DMS53 treated with DMSO at 0.1 percent for 48 hours (cell line): ENCODE measurements around the gene TCF12.
"Not testable (repeated sequence)": the region's sequence is repeated elsewhere in the genome, so short reads cannot be mapped to it uniquely, and the experiment has no call there.

Source experiments
- DNase-seq: peaks from one replicate; lab custom pipeline; 2025; ENCODE audit not compliant: unreplicated experiment; lab: John Stamatoyannopoulos, UW

Gene TCF12

DNA sequence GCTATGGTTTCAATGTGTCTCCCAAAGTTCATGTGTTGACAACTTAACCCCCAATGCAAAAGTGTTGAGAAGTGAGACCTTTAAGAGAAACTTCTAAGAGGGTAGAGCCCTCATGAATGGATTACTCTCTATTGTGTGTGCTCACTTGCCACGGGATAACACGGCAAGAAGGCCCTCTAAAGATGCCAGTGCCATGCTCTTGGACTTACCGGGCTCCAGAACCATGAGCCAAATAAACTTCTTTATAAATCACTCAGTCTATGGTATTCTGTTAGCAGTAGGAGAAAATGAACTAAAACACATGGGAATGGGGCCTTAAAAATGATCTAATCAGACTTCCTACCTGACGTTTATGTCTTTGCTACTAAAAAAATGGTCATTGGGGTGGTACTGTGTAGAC lies 2.6 kb upstream of the TCF12 start:
- DNase-seq = no peak

DNA sequence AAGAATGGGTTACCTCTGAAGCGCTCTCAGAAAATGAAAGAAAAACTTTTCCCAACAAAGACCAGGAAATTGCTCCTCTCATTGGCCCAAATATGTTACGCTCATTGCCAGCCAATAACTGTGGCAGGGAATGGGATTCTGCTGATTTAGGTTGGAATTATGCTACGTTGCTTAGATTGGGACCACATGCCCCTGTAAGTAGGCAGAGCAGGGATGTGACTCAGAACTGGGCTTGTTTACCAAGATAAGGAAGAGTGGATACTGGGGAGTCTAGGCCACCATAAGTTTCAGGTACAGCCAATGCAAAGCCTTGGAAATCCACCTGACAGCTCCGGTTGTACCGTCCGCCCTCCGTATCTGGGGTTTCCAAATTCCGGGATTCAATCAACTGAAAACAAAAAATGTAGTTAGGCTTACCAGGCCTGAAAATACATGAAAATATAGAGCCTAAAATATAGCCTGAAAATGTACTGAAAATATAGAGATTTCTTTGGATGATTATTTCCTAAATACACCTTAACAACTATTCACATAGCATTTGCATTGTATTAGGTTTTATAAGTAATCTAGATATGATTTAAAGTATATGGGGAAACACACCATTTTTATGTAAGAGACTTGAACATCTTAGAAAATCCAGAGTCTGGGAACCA lies 1.5 kb upstream of the TCF12 start:
- DNase-seq = no peak

DNA sequence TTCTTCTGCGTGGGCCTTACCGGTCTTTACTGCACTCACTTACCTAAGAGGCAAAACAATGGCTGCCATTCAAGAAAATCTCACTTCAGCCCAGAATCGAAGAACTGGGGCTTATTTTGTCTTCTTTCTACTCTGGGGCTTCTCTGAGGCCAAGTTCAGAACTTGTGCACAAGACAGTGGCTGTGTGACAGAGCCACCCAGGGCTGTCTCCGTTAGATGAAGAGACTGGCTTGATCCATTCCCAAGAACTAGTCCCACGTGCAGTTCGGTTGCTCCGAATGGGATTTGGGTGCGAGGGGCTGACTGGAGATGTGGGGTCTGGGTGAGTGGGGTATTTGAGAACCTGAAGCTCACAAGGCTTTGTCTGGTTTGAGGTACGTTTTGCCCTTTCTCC lies 795 bp upstream of the TCF12 start:
- peak; percentile 23 for DNase-seq

DNA sequence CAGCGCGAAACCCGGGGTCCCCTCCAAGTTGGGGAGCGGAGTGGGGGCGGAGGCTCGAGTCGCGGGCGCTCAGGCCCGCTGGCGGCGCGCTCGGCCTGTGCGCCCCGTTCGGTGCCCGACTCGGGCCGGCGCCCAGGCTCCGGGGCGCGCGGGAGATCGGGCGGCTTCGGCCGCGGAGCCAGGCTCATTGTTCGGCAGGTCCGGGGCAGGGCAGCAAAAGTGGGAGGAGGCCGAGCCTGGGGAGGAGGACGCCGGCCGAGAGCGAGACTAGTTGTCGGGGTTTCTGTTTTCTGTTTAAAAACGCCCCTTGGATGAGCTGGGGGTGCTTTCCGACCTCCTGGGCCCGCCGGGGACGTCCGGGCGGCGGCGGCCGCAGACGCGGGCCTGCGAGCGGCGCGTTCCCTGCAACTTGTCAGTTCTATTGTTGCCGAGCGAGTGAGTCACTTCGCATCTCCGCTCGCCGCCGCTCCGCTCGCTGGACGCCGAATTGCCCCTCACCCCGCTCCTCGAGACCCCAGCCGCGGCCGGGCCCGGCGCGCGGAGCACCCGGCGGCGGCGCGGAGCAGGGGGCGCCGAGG lies 676 bp downstream of the TCF12 start:
- peak; percentile 19 for DNase-seq

DNA sequence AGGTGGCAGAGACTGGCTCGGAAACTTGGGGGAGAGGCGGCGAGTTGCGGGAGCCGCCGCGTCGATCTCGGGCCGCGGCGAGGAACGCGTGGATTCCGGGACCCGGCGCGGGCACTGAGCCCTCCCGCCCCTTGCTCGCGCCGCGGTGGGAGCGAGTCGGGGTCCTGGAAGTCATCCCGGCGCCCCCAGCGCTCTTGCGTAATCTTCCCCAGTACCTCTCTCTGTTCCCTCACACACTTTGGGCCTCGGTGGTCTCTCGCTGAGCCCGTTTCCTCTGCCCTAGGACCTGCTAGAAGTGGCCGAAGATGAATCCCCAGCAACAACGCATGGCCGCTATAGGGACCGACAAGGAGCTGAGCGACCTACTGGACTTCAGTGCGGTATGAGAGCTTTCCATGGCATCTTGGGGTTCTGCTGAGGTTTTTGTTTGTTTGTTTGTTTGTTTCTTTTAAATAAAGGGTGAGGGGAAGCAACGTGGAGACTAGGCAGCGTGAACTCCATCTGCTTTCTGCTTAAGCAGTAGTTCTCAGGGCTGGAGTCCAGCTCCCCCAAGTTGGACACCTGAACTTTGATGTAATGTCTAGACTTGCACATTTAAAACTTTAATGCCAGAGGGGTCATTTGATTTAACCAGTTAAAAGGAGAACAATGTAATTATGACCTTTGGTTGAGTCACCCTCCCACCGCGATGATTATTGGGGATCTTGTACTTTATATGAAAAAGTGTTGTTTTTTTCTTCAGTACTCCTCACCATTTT lies 1.3 kb downstream of the TCF12 start:
- peak; percentile 6 for DNase-seq

DNA sequence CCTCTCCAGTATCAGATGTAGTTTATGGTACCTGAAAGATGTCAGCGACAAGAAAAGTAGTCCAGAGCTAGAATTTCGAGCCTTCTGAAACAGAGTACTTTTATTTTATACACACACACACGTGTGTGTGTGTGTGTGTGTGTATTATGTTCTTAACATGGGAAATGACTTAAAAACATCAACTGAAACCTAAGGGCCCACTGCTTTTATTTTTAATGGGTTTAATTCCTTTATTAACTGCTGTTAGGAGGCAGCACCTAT lies 1.9 kb downstream of the TCF12 start:
- DNase-seq = no peak

DNA sequence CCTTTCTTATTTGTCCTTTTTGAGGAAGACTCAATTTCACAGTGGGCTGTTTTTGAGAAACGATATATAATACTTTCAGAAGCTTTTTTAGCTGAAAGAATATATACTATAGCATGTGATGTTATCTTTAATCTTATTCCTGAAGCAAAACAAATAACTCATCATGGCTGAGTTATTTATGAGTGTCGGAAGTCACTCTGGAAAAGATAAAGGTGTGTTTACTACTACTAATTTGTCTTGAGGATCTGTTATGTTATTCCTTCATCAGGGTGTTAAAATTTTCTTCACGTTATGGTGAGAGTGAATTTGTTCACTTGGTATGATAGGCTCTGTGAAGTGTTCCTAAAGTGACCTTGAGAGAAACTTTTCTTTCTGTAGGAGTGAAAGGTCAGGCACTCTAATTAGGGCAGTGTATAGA lies 4.7 kb downstream of the TCF12 start:
- DNase-seq = no peak

DNA sequence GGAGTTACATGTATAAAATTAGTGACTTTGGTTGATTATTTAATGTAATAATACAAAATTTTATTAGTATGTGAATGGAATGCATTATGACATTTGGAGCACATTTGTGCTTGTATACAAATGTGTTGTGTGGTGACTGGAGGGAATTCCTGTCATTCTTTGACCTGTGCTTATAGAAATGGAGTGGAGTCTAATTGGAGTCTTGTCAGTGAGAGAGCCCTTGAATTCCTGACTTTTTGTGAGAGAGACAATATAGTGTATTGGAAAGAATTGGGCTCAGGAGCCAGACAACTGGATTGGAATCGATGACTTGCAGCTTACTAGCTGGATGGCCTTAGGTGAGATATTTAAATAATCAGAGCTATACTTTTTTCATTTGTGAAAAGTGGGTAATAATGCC lies 9.4 kb downstream of the TCF12 start:
- no peak for DNase-seq

DNA sequence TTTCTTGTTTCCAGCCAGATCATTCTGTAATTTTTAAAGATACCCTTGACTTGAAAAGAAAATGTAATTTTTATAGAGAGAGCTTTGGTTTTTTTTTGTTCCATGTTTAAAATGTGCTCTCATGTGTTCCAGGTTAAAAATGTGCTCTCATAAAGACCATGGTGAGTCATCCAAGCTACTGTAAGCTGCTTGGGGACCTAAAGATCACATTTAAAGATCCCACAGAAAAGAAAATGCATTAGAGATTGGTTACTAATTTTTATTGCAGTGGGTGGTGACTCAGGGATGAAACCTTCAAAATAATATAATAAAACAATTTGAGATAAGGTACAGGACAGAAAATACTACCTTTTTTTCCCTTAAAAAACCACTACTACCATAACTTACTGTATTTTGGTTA lies 11.0 kb downstream of the TCF12 start:
- DNase-seq = no peak

DNA sequence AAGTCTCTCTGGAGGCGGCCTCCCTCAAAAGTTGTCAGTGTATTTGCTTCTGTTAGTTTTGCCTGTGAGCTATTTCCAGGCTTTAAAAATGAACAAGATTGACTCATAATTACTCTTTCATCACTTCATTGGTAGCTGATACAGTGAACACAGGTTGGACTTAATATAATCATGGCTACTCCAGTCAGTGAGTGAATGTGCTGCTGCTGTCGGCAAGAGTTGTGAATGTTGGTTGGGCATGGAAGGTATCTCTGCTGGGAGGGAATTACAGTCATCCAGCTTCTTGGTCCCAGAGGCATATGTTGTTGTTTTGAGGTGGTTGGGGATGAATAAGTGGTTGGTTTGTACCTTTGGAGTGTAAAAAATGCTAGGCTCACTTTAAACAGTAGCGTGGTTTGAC lies 11.5 kb downstream of the TCF12 start:
- no peak for DNase-seq

DNA sequence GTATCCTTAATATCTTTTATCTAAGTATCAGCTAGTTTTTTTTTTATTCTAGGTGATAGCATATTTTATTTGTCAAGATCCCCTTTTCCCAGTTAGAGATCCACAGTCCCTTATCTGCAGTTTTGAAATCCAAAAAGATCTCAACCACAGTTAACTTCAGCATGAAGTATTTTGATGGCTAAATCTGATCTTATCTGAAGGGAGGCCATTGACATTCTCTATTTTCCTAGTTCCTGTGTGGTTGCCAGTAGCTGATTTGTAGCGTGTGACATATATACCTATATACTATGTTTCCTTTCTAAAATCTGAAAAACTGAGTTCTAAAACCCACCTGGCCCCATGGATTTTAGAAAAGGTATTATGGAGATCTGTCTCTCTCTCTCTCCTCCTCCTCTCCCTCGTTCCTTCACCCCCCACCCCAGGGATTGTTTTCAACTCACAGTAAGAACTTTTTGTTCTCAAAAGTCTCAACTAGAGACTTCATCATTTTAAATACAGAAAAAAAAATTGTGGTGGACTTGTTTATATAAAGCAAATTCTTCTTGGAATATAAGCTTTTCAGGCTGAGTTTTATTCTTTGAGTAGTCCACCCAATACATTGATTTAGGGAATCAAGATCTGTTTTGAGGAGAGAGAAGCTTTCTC lies 12.3 kb downstream of the TCF12 start:
- DNase-seq = no peak

DNA sequence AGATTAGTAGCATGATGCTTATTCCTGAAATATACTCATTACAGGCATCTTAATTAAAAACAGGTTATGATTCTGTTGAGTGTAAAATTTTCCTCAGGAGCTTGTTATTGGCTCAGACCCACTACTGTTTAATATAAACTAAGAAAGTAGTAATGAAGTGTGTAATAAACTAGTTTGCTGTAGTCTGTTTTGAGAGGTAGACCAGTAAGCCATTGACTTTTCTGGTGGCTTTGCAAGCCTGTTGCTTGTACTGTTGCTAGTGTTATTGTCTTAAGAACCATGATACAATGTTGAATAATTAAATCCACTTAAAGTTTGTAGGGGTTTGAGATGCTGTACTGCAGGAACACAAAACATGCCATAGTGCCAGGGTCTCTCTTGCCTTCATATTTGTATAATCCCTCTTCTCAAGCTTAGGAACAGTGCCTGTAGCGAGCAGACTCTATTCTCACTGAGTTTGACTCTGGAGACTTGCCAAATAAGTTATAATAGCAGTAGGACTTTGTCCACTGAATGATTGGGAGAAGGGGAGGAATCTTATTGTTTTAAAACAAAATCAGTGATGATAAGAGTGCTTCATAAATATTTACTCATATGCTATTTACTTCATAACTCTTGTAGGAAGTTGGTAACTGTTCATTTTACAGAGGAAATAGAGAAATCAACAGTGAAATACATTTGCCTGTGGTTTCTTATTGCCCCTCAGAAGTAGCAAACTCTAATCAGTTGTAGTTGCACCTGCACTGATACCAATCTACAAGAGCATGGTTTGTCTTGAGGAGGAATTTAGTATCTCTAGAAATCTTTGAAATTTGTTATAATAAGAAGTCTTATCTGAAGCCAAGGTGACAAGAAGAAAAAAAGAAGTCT lies 13.4 kb downstream of the TCF12 start:
- DNase-seq = no peak

DNA sequence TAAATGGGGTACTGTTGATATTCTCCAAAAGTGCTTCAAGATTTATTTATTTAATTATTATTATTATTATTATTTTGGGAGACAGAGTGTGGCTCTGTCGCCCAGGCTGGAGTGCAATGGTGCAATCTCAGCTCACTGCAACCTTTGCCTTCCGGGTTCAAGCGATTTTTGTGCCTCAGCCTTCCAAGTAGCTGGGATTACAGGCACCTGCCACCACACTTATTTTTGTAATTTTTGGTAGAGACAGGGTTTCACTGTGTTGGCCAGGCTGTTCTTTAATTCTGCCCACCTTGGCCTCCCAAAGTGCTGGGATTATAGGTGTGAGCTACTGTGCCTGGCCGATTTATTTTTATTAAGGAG lies 14.0 kb downstream of the TCF12 start:
- DNase-seq = not testable (repeated sequence)

DNA sequence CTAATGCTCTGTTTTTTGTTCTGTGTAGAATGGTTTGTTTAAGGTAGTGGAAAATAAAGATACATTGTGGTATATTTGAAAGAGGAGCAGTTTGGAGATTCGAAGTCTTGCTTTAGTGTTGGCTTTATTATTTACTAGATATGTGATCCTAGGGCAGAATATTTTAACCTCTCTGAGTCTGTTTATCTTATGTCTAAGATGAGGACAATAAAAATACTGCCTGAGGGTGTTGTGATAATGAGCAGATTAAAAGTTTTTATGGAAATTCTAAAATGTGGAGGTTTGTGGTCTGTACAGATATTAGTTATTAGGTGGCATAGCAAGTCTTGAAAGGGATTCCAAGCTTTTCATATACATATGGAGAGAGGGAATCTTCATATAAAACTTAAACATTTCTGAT lies 15.0 kb downstream of the TCF12 start:
- DNase-seq = no peak

DNA sequence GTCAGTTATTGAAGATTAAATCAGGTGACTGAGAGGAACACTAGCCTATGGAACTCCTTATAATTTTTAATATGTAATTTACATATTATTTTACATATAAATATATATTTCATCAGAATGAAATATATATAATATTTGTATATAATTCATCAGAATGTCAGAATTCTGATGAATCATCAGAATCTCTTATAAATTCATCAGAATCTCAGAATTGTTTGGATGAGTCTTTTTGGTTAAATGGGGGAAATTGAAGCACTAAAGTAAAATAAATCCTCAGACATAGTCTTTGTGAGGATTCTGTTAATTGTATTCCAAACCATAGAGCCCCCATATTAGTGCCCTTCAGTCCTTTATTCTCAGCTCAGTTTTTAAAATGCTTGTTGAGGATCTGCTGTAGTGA lies 15.4 kb downstream of the TCF12 start:
- DNase-seq = no peak

DNA sequence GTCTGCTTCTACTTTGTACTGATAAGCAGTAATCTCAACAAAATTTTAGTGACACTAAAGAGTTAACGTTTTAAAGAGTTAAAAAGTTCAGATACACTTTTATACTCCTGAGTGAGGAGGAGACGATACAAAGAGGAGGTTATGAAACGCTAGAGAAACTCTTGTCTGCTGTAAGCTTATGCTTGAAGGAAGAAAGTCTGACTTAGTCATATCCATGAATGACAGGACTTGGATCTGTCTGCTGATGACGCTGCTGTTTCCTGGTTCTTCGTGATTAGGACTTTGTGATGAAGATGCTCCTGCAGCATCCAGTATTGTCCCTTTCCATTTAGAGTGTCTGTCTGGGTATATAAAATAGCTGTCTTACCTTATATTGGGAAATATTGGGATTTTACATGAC lies 15.8 kb downstream of the TCF12 start:
- DNase-seq = no peak

DNA sequence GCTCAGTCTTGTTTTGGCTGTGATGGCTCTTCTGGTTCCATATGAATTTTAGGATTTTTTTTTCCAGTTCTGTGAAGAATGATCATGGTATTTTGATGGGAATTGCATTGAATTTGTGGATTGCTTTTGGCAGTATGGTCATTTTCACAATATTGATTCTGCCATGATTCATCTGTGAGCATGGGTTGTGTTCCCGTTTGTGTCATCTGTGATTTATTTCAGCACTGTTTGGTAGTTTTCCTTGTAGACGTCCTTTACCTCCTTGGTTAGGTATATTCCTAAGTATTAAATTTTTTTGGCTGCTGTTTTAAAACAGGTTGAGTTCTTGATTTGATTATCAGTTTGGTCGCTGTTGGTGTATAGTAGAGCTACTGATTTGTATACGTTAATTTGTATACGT lies 18.5 kb downstream of the TCF12 start:
- no peak for DNase-seq

DNA sequence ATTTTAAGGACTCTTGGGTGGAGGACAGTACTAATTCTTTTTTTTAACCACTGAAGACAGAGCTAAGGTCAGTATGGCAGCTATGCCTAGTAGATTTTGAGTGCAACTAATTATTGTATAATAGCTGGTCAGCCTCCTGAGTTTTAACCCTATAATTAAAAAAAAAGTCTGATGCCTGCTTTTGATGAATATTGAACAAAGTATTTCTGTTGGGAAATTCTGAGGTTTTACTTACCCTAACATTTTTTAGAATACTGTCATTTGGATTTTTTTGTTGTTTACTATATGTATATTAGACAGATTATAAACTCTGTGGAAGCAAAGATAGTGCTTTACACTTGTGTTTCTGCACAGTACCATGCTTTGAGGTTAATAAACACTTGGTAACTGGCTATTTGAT lies 20.8 kb downstream of the TCF12 start:
- no peak for DNase-seq

DNA sequence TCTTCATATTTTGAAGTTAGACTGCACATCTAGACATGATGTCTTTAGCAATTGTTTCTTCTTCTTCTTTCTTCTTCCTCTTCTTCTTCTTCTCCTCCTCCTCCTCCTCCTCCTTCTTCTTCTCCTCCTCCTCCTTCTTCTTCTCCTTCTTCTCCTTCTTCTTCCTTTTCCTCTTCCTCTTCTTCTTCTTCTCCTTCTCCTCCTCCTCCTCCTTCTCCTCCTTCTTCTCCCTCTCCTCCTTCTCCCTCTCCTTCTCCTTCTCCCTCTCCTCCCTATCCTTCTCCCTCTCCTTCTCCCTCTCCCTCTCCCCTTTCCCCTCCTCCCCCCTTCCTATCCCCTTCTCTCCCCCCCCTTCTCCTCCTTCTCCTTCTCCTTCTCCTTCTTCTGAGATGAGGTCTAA lies 21.9 kb downstream of the TCF12 start:
- DNase-seq = no peak

DNA sequence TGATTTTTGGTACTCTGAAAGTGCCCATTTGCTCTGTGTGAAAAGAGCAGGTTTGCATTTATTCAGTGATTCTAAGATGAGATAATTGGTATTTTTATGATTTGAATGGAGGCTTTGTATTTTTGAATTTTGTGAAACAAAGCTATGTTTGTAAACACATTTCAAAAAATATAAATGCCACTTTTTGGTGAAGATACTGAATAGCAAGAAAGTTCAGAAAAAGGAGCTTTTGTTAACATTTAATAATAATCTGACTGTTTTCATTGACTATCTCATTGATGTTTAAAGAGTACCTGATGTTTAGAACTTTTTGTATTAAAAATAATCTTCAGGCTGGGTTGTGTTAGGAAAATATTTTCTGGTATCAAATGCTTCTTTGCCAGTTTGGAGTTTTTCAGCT lies 23.7 kb downstream of the TCF12 start:
- no peak for DNase-seq

DNA sequence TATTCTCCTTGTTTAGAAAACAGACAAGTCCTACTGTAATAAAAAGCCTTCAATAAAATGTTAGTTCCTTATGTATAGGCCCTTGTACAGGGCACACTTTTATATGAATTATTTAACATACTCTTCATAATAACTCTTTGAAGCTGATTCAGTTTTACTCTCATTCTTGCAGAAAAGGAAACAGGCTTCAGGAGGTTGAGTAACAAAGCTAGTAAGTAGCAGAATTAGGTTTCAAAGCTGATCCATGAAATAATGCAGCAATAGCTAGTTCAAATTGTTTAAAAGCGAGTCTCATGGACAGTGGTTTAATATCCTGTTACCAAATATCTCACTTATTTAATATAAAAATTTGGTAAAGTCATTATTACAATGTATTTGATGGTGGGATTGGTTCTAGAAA lies 25.0 kb downstream of the TCF12 start:
- no peak for DNase-seq

DNA sequence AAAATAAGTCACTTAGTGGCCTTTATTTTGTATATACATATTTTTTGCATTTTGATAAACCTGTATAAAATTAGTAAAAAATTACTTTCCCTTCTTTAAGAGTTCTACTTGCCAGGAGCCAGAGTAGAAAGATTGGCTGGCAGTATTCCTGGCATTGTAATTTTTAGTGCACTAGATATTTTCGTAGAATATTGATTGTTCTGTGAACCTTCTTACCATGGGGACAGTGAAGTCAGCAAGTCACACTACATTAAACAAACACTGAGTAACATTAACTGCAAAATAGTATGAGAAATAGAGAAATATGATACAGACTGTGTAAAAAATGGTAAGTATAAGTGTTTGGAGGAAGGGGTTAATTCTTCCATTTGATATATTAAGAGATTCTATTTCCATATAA lies 26.0 kb downstream of the TCF12 start:
- DNase-seq = no peak
